ENCODE results near the gene HABP2.

Gene HABP2

DNA sequence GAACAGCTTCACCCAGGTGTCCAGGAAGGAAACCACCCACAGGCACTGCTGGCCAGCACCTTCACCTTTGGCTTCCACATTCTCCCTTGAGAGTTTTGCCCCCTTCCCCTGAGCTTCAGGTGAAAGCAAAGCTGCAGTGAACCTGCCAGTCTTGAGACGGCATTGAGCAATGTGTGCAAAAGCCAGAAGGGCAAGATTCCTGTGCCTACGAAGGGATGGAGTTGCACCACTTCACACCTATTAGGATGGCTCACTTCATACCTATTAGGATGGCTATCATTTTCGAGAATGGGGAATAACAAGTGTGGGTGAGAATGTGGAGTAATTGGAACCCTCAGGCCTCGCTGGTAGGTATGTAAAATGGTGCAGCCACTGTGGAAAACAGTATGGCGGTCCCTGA, 7.2 kb downstream of the HABP2 start:
- DNase-seq: no peak

DNA sequence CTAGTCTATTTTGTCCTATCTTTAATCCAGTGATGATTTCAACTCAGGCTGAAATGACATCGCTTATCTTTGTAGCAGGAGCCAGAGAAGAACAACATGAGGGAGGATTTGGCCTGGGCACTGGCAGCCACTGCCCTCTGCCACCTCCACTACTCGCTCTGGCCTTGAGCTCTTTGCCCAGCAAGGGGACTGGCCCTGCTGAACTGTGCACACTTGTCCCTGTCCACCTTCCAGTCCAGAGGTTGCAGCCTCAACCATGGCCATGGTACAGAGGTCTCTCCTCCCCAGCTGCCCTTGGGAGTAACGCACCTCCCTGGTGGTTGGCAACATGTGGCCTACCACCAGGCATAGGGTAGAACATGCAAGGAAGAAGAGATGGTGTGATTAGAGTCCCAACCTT, 8.4 kb downstream of the HABP2 start:
- DNase-seq: no peak

DNA sequence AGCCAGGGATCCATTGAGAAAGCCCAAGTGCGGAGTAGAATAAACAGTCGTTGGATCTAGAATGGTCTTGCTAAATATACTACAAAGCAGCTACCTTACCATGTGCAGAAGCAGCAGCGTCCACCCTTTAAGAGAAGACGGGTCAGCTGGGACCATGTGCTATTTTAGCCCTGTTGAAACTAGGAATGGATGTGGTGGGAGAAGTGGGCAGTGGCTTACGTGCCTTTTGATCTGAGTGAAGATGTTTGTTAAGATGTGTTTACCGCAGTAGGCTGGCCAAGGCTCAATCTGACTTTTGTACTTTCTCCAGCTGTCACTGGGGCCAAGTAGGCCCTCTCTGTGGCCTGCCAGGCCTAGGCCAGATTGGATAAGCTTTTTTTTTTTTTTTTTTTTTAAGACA, 9.2 kb downstream of the HABP2 start:
- no peak for DNase-seq

DNA sequence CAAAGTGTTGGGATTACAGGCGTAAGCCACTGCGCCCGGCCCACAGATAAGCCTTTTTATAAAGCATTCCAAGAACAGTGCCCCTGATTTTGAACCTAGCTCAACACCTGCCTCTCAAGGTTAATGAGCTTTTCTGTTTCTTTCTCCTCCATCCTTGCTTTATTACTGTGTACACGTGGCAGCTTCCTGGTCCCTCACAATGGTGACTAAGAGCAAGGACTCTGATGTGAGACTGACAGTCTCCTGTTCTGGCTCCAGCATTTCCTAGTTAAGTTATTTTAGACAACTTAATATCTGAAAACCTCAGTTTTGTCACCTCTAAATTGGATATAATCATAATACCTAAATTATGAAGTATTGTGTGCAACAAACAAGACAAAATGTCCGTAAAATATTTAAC, 9.9 kb downstream of the HABP2 start:
- DNase-seq: no peak

DNA sequence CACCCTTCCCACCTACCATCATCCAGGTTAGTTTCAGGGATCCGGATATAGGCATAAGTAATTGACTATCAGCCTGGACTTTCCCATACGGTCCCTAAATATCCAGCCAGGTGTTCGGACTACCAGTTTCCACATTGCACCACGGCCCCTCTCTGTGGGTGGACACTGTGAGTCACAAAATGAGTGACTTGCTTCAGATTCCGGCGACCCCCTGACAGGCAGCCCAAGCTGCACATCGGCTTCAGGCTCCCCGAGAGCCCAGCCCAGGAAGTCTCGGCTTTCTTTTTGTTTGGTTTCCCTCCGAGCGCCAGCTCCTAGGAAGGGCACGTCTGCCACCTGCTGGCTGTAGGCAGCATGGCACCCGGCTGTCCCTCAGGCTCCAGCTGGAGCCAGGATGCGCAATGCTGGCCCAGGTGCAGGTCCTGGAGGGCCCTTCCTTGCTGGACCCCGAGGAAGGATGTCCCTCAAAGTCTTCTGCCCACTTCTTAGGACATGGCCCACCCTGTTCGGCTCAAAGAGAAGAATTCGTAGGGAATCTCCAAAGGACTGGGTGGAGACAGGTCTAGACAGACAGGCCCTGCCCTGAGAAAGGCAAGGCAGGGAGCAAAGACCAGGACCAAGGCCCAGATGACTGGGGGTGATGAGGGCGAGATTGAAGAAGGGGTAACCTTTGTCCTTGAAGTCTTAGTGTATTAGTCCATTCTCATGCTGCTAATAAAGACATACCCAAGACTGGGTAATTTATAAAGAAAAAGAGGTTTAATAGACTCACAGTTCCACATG, 10.6 kb downstream of the HABP2 start:
- no peak for DNase-seq

DNA sequence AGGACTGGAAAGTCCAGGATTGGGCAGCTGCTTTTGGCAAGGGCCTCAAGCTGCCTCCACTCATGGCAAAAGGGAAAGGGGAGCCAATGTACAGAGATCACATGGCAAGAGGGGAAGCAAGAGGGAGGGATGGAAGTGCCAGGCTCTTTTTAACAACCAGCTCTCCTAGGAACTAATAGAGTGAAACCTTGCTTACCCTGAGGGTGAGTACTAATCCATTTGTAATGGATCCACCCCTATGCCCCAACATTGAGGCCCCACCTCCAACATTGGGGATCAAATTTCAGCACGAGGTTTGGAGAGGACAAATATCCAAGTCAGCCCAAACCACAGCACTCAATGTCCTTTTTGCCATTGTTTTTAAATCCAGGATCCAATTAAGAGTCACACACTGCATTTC, 12.5 kb downstream of the HABP2 start:
- DNase-seq: no peak

DNA sequence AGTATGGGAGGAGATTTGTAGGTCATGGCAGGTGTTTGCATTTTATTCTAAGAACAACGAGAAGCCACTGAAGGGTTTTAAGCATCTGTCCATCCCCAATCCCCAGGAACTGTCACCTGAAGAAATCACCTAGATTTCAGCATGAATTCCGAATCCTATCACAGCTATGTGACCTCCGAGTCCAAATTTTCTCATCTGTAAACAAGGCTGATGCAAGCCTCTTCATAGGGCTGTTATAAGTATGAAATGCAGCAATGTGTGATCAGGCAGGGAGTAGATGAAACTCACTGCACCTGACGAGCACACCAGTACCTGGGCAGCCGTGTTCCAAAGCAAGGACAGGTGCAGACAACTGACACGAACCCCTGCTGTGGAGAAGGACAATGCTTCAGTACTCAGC, 14.0 kb downstream of the HABP2 start:
- peak; percentile 45 for DNase-seq

DNA sequence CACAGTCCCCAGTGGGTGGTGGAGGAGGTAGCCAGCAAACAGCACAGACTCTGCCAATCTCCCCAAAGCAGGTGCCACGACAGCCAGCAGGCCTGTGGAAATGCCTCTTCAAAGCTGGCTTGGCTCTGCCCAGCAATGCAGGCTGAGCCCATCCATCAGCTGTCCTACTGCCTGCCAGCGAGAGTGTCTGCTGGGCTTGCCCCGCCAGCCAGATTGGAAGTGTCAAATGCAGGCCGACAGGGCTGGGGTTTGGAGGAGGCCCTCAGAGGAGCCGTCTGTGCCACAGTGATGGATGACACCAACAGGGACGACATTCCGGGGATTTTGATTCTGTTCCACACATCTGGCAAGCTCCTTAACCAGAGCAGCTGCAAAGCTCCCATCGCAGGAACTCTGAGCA, 16.7 kb downstream of the HABP2 start:
- no peak for DNase-seq

DNA sequence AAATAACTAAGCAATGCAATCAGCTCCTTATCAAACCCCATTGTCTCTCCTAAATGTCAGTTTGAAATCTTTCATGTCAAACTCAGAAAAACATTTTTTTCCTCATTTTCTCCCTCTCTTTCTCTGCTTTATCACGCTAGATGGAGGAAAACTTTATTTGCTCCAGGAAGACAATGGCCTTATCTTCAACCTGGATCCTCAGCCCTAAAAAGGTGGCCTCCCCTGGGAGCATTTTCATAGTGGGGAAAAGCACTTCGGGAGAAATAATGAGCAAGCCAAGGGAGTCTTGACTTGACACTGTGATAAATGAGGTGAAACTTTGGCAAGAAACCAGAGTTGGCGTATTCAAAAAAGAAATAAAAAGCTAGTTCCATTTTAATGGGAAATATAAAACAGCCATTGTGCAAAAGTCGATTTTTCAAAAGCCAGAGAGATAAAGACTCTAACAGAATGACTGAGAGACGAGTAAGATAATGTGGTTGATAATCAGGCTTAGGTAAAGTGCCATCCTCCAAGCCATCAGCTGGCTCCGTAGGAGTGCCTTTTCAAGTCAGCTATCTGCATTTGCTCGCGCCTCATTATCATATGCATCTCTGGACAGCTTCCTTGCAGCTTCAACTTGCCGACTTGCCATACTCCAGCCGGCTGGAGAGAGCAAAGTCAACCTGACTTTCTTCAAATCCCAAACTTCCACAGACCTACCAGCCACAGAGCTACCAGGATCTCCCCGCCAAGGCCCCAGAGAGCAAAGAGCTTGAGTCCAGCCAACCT, 19.9 kb downstream of the HABP2 start:
- no peak for DNase-seq

GRCh38 chr10:113573368-113573767, 20.5 kb downstream of the HABP2 start:
- DNase-seq: no peak

DNA sequence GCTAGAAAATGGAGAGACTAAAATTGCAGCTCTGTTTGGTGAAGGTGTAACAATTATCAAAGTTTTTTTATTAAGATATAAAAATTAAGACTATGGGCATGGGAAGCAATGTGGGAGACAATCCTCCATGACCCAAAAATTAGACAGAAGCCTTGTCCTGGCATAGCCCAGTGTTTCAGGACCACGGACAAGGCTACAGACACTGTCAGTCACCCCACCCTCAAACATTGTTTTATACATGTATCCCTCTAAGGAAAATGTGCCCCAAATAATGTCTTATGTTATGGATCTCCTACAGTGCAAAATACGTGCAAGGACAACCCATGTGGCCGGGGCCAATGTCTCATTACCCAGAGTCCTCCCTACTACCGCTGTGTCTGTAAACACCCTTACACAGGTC, 24.0 kb downstream of the HABP2 start:
- DNase-seq: no peak

- DNase-seq: no peak
Measured at GRCh38 chr10:113578773-113579172, 25.9 kb downstream of the HABP2 start.

DNA sequence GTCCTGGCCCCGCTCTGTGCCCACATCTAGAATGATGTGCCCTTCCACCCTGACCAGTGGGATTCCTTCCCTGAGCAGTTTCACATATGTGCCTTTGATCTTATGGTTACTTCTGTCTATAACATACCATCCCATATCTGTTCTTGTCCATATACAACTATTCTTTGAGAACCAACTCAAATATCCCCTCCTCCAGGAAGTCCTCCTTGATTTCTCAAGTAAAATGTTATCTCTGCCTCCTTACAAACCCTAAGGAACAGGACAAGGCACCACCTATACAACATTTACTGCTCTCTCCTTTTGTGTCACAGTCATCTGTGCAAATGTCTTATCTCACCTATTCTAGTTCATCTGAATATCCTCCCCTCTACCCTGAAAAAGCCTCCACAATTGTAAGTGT, 28.2 kb downstream of the HABP2 start:
- DNase-seq: no peak

DNA sequence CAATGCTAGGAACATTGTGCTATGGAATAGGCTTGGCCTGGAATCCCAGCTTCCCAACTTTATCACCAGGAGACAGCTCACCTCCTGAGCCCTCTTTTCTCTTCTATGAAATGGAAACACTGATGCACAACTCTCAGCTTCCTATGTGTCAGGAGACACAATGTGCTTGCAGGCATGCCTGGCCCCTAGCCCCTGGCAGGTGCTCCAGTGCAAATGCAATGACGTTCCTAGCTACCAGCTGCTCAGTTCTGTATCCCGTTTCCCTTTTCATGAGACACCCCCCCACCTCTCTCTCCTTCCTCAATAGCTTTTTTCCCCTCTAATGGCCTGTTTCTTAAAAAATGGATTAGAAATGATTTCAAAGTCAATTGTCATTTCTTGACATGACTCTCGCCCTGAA, 30.7 kb downstream of the HABP2 start:
- no peak for DNase-seq

DNA sequence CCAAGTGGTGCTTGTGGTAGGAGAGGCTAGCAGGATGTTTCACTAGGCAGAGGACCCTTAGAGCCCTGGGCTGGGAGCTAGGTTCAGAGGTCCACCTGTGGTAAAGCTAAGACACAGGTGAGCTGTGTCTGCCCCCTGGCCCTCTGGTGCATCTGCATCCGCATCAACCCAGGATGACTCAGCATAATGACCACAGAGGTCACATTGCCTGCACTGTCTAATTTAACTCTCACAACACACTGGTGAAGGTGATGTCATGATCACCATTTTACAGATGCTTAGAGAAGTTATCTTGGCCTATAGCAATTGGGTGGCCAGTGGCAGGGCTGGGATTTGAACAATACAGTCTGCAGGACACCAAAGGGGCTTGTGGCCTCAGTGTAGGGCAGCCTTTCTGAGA, 33.1 kb downstream of the HABP2 start:
- DNase-seq: no peak

DNA sequence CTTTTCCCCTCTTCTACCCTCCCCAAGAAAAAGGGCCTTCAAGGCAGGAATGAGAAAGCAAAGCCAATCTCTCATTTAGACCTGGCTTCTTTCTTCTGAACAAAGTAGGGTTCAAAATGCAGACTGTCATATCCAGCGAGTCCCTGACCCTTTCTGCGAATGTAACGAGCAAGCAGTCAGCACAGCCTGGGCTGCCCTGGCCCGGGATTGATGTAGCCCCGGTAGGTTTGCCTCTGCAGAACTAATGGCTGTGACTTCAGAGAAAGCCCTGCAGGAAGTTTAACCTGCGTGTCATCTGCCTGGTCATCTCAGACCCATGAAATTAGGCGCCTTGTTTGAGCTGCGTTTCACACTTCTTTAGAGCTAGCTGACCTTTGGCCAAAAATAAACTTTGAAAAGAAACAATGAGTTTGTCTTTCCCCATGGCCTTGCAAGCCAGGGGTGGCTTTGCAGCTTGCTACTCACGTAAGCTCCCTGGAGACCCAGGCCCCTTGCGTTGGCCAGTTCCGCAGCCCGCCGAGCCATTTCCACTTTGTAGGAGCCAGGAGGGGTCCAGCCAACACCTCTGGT, 36.4 kb downstream of the HABP2 start:
- no peak for DNase-seq

GRCh38 chr10:113590581-113590980, 37.7 kb downstream of the HABP2 start:
- no peak for DNase-seq

DNA sequence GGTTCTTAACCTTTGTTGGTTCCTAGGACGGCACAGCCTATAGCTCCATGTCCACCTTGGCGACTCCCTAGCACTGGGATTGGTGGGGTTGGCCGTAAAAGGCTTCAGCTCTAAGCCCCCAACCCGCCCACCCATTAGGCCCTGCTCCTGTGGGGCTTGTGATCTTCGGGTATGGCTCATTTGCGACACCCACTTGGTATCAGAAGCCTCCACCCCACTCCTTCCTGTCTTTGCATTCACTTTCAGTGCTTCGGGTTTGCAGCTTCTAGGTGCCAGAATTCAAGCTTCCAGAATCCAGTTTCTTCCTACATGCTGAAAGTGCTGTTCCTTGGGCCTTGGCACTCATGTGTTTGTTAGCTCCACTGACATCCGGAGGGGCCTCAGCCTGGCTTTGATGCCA, 39.5 kb downstream of the HABP2 start:
- DNase-seq: no peak

- no peak for DNase-seq
Measured at GRCh38 chr10:113594652-113595051, 41.8 kb downstream of the HABP2 start.

DNA sequence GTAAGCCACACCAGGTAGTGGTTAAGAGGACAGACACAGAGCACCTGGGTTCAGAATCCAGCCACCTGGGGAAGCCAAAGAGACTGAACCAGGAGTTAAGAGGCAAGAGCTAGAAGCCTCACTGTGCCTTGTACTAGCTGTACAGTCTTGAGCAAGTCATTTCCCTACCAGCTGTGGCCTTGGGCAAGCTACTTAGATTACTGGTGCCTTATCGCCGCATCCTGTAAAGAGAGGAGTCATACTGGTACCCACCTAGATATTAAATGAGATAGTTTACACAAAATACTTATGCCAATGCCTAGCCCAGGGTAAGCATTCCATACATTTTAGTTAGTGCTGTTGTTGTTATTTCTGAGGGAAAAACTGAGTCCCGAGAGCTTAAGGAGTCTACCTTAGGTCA, 47.7 kb downstream of the HABP2 start:
- no peak for DNase-seq

GRCh38 chr10:113603057-113603777, 50.4 kb downstream of the HABP2 start:
- DNase-seq: no peak

- DNase-seq: no peak
Measured at GRCh38 chr10:113604572-113604971, 51.7 kb downstream of the HABP2 start.

DNA sequence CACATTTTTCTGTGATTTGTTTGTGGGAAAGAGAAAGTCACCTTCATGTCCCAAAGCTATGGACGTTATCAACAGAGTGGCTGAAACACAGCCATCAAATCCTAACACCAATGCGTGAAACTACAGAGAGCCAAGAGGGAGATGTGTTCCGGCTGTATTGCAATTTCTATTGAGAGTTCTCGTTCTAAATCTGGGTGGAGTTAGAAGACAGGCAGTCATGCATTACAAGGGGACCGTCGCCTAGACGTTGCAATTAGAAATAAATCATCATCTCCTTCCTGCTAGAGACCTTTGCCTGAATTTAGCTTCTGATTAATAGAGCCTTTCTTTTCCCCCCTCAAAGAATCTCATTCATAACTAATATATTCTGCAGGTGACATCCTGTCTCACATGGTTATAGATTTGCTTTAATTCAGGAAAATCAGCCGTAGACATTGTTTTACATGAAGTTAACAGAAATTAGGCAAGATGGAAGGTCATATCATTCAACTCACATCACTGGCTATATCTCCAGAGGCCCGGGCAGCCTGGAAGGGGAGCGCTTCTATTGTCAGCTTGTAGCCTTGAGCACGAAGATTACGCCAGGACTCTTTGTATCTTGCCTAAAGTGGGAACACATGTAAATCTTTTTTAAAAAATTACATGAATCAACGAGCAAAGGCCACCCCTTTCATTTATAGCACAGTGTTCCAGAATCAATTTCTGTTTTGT, 52.6 kb downstream of the HABP2 start:
- DNase-seq: no peak

All from NCI-H1417 treated with DMSO at 0.1 percent for 48 hours (cell line).